SK-N-SH (cell line): ENCODE data around the gene NXPE3. TPM values are rescaled to one million over a fixed set of nuclear protein-coding genes. Genes with fewer than 3 reads are reported as not detected.

Source experiments
- CTCF ChIA-PET: fragments of 300-600, 350-600 bp; formaldehyde crosslinking; extraction: SDS; loops from one replicate; lab custom pipeline; 2021; lab: Yijun Ruan, JAX
- POLR2A ChIA-PET: fragments of 350-600 bp; sonication (Branson Sonifier 250); formaldehyde crosslinking; extraction: SDS; loops from one replicate; lab custom pipeline; 2020; ENCODE audit warnings: antibody characterized with exemption, inconsistent platforms; lab: Yijun Ruan, JAX
- DNase-seq: peaks from one replicate; pipeline ENCODE4 v3.0.0; 2012
- H2AFZ ChIP-seq: fragments of 200-600 bp; sonication (generic); 2 replicates; pipeline ENCODE4 v1.8.1; 2016; ENCODE audit warnings: antibody characterized with exemption, mild to moderate bottlenecking, low read depth
- H3F3A ChIP-seq: fragments of 200-600 bp; sonication (generic); replicated peaks from 2 replicates; pipeline ENCODE3; 2016; ENCODE audit warnings: antibody characterized with exemption, mild to moderate bottlenecking; ENCODE audit not compliant: insufficient read depth
- H3K27ac ChIP-seq, 2 experiments: fragments of 200-500 bp in 1 of 2; fragments of 200-600 bp in 1 of 2; sonication (Bioruptor generic) in 1 of 2; sonication (generic), shearing (Covaris generic) in 1 of 2; 2 replicates each; pipeline versions ENCODE4 v1.5.1 to v1.6.1; 2014 to 2016; ENCODE audit warnings: low read depth in 2 of 2, inconsistent platforms in 1 of 2, low read length in 1 of 2, mild to moderate bottlenecking in 1 of 2, mixed read lengths in 1 of 2
- H3K27me3 ChIP-seq: fragments of 200-600 bp; sonication (generic), shearing (Covaris generic); 2 replicates; pipeline ENCODE4 v1.6.1; 2016; ENCODE audit warnings: mixed run types; ENCODE audit not compliant: insufficient read depth
- H3K36me3 ChIP-seq, 2 experiments: fragments of 200-500 bp in 1 of 2; fragments of 200-600 bp in 1 of 2; sonication (Bioruptor generic) in 1 of 2; sonication (generic) in 1 of 2; replicated peaks in 1 of 2; 2 replicates each; pipeline versions ENCODE3 to v1.5.1; 2014 to 2016; ENCODE audit warnings: low read length in 1 of 2, mild to moderate bottlenecking in 1 of 2; ENCODE audit not compliant: insufficient read depth in 2 of 2, control insufficient read depth in 1 of 2
- H3K4me1 ChIP-seq, 2 experiments: fragments of 200-500 bp in 1 of 2; fragments of 200-600 bp in 1 of 2; sonication (Bioruptor generic) in 1 of 2; sonication (generic), shearing (Covaris generic) in 1 of 2; 2 replicates each; pipeline versions ENCODE4 v1.5.1 to v1.6.1; 2014 to 2016; ENCODE audit warnings: low read depth in 1 of 2, low read length in 1 of 2, mixed run types in 1 of 2; ENCODE audit not compliant: insufficient read depth in 2 of 2, control insufficient read depth in 1 of 2
- H3K4me2 ChIP-seq: fragments of 200-600 bp; sonication (generic), shearing (Covaris generic); 2 replicates; pipeline ENCODE4 v1.6.1; 2017; ENCODE audit warnings: mixed run types
- H3K4me3 ChIP-seq, 2 experiments: fragments of 200-500 bp in 1 of 2; fragments of 200-600 bp in 1 of 2; sonication (Bioruptor generic) in 1 of 2; sonication (generic), shearing (Covaris generic) in 1 of 2; 2 replicates each; pipeline versions ENCODE4 v1.5.1 to v1.8.1; 2014 to 2016; ENCODE audit warnings: low read depth in 2 of 2, inconsistent platforms in 1 of 2, low read length in 1 of 2, mild to moderate bottlenecking in 1 of 2, mixed read lengths in 1 of 2, moderate library complexity in 1 of 2
- H3K79me2 ChIP-seq: fragments of 200-600 bp; sonication (generic); 2 replicates; pipeline ENCODE4 v1.8.1; 2017; ENCODE audit warnings: mild to moderate bottlenecking; ENCODE audit not compliant: insufficient read depth
- H3K9ac ChIP-seq: fragments of 200-600 bp; sonication (generic); 2 replicates; pipeline ENCODE4 v1.6.1; 2017; ENCODE audit warnings: mixed run types
- H3K9me2 ChIP-seq: fragments of 200-600 bp; sonication (generic); 2 replicates; pipeline ENCODE4 v1.6.1; 2017; ENCODE audit warnings: mixed run types
- H3K9me3 ChIP-seq: fragments of 200-600 bp; sonication (generic); 2 replicates; pipeline ENCODE4 v1.6.1; 2017; ENCODE audit warnings: mixed run types, mild to moderate bottlenecking, moderate library complexity
- H4K20me1 ChIP-seq: fragments of 200-600 bp; sonication (generic); 2 replicates; pipeline ENCODE4 v1.6.1; 2017; ENCODE audit warnings: mild to moderate bottlenecking, mixed run types; ENCODE audit not compliant: insufficient read depth
- CHD2 ChIP-seq: fragments of 150-350 bp; IDR thresholded peaks from 2 replicates; pipeline ENCODE4 v1.6.1; 2018; ENCODE audit warnings: low read length; ENCODE audit not compliant: partially characterized antibody
- ELF1 ChIP-seq: IDR thresholded peaks from 2 replicates; pipeline ENCODE4 v1.4.0; 2012
- EP300 ChIP-seq, 2 experiments: IDR thresholded peaks; 2 replicates each; pipeline versions ENCODE4 v1.4.0 to v1.6.1; 2012; ENCODE audit warnings: borderline replicate concordance in 1 of 2, low read depth in 1 of 2, low read length in 1 of 2
- EZH2phosphoT487 ChIP-seq: fragments of 200-600 bp; sonication (generic); IDR thresholded peaks from 2 replicates; pipeline ENCODE4 v1.6.1; 2017; ENCODE audit warnings: low read depth, mixed run types, mild to moderate bottlenecking, antibody characterized with exemption, moderate library complexity, borderline replicate concordance
- FOSL2 ChIP-seq: IDR thresholded peaks from 2 replicates; pipeline ENCODE4 v1.4.0; 2012; ENCODE audit warnings: low read depth, mild to moderate bottlenecking, moderate library complexity, borderline replicate concordance
- FOXM1 ChIP-seq: IDR thresholded peaks from 2 replicates; pipeline ENCODE4 v1.4.0; 2012; ENCODE audit warnings: low read depth, mild to moderate bottlenecking
- GABPA ChIP-seq: IDR thresholded peaks from 2 replicates; pipeline ENCODE4 v1.4.0; 2012; ENCODE audit warnings: low read depth, mild to moderate bottlenecking
- GATA2 ChIP-seq: sonication (generic); formaldehyde crosslinking; IDR thresholded peaks from 2 replicates; pipeline ENCODE4 v1.5.0; 2020; ENCODE audit warnings: mild to moderate bottlenecking, missing genetic modification reagents
- JUND ChIP-seq: IDR thresholded peaks from 2 replicates; pipeline ENCODE4 v1.4.0; 2012
- MEF2A ChIP-seq: IDR thresholded peaks from 2 replicates; pipeline ENCODE4 v1.4.0; 2012; ENCODE audit warnings: low read depth, borderline replicate concordance
- NFIC ChIP-seq: IDR thresholded peaks from 2 replicates; pipeline ENCODE4 v1.4.0; 2012; ENCODE audit warnings: borderline replicate concordance
- NRF1 ChIP-seq: IDR thresholded peaks from 2 replicates; pipeline ENCODE4 v1.6.1; 2012; ENCODE audit warnings: low read depth, mild to moderate bottlenecking, low read length
- POLR2AphosphoS5 ChIP-seq: IDR thresholded peaks from 2 replicates; pipeline ENCODE4 v1.6.1; 2012; ENCODE audit warnings: low read depth, low read length
- RAD21 ChIP-seq: IDR thresholded peaks from 2 replicates; pipeline ENCODE4 v1.6.1; 2012; ENCODE audit warnings: mild to moderate bottlenecking, low read length
- RCOR1 ChIP-seq: fragments of 150-350 bp; IDR thresholded peaks from 2 replicates; pipeline ENCODE4 v1.6.1; 2017; ENCODE audit warnings: antibody characterized with exemption, low read length
- RFX5 ChIP-seq: IDR thresholded peaks from 2 replicates; pipeline ENCODE4 v1.6.1; 2012; ENCODE audit warnings: mild to moderate bottlenecking, improper control_type of control experiment, low read length
- RXRA ChIP-seq: IDR thresholded peaks from 2 replicates; pipeline ENCODE4 v1.4.0; 2012; ENCODE audit warnings: low read depth, mild to moderate bottlenecking, borderline replicate concordance
- SIN3A ChIP-seq: IDR thresholded peaks from 2 replicates; pipeline ENCODE4 v1.6.1; 2012; ENCODE audit warnings: low read depth, mild to moderate bottlenecking, low read length, moderate library complexity, borderline replicate concordance
- SMC3 ChIP-seq: IDR thresholded peaks from 2 replicates; pipeline ENCODE4 v1.6.1; 2012; ENCODE audit warnings: low read depth, low read length, improper control_type of control experiment
- TCF12 ChIP-seq: IDR thresholded peaks from 2 replicates; pipeline ENCODE4 v1.4.0; 2012
- TEAD4 ChIP-seq: IDR thresholded peaks from 2 replicates; pipeline ENCODE4 v1.4.0; 2012; ENCODE audit warnings: mild to moderate bottlenecking, borderline replicate concordance; ENCODE audit not compliant: insufficient read depth
- WGBS: methylation state at CpG from one replicate; pipeline ENCODE4 v1.1.6; 2017; ENCODE audit warnings: low lambda C conversion rate; 5-methylcytosine and 5-hydroxymethylcytosine counted together
- polyA plus RNA-seq, 3 experiments: library from polyadenylated mRNA; depleted of rRNA; stranded (reverse); fragments of >200 nt; gene quantifications; 2 replicates each; pipeline ENCODE4 v1.2.3, GENCODE V29; 2012
- TF ChIP-seq, protein P1 (sequence below): fragments of 150-350 bp; IDR thresholded peaks from 2 replicates; pipeline ENCODE4 v1.6.1; 2016; ENCODE audit warnings: mild to moderate bottlenecking, low read depth, low read length
- TF ChIP-seq, protein P2 (sequence below): fragments of 200-600 bp; sonication (generic); IDR thresholded peaks from 2 replicates; pipeline ENCODE4 v1.6.1; 2017; ENCODE audit warnings: antibody characterized with exemption, mild to moderate bottlenecking, moderate library complexity
- TF ChIP-seq, protein P3 (sequence below): IDR thresholded peaks from 2 replicates; pipeline ENCODE4; 2012
- TF ChIP-seq, protein P4 (sequence below): IDR thresholded peaks from 2 replicates; pipeline ENCODE4 v1.4.0; 2012; ENCODE audit warnings: low read depth, borderline replicate concordance
- TF ChIP-seq, protein P5 (sequence below): IDR thresholded peaks from 2 replicates; pipeline ENCODE4 v1.4.0; 2012; ENCODE audit warnings: low read depth, borderline replicate concordance
- TF ChIP-seq, protein P6 (sequence below): fragments of 150-350 bp; IDR thresholded peaks from 2 replicates; pipeline ENCODE4 v1.6.1; 2017; ENCODE audit warnings: antibody characterized with exemption, low read length, low read depth, borderline replicate concordance
- TF ChIP-seq, protein P7 (sequence below): IDR thresholded peaks from 2 replicates; pipeline ENCODE4 v1.4.0; 2012; ENCODE audit warnings: low read depth

Gene NXPE3
- polyA plus RNA-seq, 1 of the 3 experiments (the other 2 are of a cell fraction): 21.3 TPM

DNA sequence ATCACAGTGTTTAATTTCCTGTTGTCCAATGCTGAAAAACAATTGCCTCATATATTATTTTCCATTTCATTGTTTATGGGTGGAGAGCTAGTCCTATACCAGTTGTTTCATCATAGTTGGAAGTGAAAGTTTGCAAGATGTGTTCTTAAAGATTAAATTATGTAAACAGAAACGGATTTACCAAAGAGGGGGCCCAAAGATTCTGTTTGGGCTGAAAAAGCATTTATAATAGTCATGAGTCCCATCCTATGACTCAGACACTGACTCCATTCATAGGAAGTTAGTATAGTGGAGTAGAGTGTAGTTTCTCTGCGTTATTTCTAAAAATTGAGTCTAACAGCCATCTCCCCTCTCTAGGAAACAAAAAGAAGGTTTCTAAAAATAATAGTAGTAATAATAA is 94.6 kb downstream of the NXPE3 start:
- 29% methylated on average over 2 of the region's 2 CpGs for WGBS
- Histone ChIP-seq H3K27me3 (no peaks in the 10 kb centered on the region), H4K20me1 (no peaks in the 10 kb centered on the region), H3K36me3 (no peaks in the 10 kb centered on the region), H2AFZ (peak overlapping the region; percentile 64; the same call in 1 of the 2 replicates), H3F3A (peaks cover 4% of the 10 kb centered on the region), H3K9me2 (no peaks in the 10 kb centered on the region), H3K4me2 (peak overlapping the region; percentile 27), H3K79me2 (no peaks in the 10 kb centered on the region), H3K9ac (no peak overlapping the region), H3K9me3 (no peaks in the 10 kb centered on the region), H3K4me3 (no peak overlapping the region), H3K4me1 (no peaks in the 10 kb centered on the region), H3K27ac (peak overlapping the region in 1 of 2 experiments; percentile 66; a peak in 2 of 4 replicates)
- DNase-seq: no peak
- CTCF ChIA-PET: no interaction called here
- POLR2A ChIA-PET: no interaction called here
- TF ChIP-seq, protein P1, sequence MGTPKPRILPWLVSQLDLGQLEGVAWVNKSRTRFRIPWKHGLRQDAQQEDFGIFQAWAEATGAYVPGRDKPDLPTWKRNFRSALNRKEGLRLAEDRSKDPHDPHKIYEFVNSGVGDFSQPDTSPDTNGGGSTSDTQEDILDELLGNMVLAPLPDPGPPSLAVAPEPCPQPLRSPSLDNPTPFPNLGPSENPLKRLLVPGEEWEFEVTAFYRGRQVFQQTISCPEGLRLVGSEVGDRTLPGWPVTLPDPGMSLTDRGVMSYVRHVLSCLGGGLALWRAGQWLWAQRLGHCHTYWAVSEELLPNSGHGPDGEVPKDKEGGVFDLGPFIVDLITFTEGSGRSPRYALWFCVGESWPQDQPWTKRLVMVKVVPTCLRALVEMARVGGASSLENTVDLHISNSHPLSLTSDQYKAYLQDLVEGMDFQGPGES: no peak
- TF ChIP-seq NRF1: no peak
- TF ChIP-seq RXRA: no peak
- no peak for TF ChIP-seq RFX5
- TF ChIP-seq ELF1: no peak
- TF ChIP-seq, protein P2, sequence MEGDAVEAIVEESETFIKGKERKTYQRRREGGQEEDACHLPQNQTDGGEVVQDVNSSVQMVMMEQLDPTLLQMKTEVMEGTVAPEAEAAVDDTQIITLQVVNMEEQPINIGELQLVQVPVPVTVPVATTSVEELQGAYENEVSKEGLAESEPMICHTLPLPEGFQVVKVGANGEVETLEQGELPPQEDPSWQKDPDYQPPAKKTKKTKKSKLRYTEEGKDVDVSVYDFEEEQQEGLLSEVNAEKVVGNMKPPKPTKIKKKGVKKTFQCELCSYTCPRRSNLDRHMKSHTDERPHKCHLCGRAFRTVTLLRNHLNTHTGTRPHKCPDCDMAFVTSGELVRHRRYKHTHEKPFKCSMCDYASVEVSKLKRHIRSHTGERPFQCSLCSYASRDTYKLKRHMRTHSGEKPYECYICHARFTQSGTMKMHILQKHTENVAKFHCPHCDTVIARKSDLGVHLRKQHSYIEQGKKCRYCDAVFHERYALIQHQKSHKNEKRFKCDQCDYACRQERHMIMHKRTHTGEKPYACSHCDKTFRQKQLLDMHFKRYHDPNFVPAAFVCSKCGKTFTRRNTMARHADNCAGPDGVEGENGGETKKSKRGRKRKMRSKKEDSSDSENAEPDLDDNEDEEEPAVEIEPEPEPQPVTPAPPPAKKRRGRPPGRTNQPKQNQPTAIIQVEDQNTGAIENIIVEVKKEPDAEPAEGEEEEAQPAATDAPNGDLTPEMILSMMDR: no peak
- TF ChIP-seq, protein P3, sequence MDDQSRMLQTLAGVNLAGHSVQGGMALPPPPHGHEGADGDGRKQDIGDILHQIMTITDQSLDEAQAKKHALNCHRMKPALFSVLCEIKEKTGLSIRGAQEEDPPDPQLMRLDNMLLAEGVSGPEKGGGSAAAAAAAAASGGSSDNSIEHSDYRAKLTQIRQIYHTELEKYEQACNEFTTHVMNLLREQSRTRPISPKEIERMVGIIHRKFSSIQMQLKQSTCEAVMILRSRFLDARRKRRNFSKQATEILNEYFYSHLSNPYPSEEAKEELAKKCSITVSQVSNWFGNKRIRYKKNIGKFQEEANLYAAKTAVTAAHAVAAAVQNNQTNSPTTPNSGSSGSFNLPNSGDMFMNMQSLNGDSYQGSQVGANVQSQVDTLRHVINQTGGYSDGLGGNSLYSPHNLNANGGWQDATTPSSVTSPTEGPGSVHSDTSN: peak; percentile 59
- TF ChIP-seq NFIC: no peak; the same call in 1 of the 2 replicates
- peak; percentile 78 for TF ChIP-seq FOSL2
- TF ChIP-seq, protein P4, sequence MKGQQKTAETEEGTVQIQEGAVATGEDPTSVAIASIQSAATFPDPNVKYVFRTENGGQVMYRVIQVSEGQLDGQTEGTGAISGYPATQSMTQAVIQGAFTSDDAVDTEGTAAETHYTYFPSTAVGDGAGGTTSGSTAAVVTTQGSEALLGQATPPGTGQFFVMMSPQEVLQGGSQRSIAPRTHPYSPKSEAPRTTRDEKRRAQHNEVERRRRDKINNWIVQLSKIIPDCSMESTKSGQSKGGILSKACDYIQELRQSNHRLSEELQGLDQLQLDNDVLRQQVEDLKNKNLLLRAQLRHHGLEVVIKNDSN: no peak
- TF ChIP-seq, protein P5, sequence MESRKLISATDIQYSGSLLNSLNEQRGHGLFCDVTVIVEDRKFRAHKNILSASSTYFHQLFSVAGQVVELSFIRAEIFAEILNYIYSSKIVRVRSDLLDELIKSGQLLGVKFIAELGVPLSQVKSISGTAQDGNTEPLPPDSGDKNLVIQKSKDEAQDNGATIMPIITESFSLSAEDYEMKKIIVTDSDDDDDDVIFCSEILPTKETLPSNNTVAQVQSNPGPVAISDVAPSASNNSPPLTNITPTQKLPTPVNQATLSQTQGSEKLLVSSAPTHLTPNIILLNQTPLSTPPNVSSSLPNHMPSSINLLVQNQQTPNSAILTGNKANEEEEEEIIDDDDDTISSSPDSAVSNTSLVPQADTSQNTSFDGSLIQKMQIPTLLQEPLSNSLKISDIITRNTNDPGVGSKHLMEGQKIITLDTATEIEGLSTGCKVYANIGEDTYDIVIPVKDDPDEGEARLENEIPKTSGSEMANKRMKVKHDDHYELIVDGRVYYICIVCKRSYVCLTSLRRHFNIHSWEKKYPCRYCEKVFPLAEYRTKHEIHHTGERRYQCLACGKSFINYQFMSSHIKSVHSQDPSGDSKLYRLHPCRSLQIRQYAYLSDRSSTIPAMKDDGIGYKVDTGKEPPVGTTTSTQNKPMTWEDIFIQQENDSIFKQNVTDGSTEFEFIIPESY: no peak
- no peak for TF ChIP-seq EZH2phosphoT487
- peak; percentile 61 for TF ChIP-seq JUND
- TF ChIP-seq CHD2: no peak
- no peak for TF ChIP-seq GABPA
- no peak for TF ChIP-seq TEAD4
- TF ChIP-seq RCOR1: no peak
- TF ChIP-seq FOXM1: no peak
- no peak for TF ChIP-seq GATA2 (CRISPR knock-in tag)
- TF ChIP-seq SIN3A: no peak
- TF ChIP-seq, protein P6, sequence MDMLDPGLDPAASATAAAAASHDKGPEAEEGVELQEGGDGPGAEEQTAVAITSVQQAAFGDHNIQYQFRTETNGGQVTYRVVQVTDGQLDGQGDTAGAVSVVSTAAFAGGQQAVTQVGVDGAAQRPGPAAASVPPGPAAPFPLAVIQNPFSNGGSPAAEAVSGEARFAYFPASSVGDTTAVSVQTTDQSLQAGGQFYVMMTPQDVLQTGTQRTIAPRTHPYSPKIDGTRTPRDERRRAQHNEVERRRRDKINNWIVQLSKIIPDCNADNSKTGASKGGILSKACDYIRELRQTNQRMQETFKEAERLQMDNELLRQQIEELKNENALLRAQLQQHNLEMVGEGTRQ: no peak
- no peak for TF ChIP-seq MEF2A
- no peak for TF ChIP-seq RAD21
- TF ChIP-seq SMC3: no peak
- TF ChIP-seq, protein P7, sequence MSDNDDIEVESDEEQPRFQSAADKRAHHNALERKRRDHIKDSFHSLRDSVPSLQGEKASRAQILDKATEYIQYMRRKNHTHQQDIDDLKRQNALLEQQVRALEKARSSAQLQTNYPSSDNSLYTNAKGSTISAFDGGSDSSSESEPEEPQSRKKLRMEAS: no peak
- TF ChIP-seq POLR2AphosphoS5: no peak
- TF ChIP-seq EP300 (IDR thresholded peaks at IDR 0.05; ENCODE audit: borderline replicate concordance in 1 of 2, low read depth in 1 of 2, low read length in 1 of 2): peak in 1 of 2 experiments; percentile 22; a peak in 1 of 4 replicates
- TF ChIP-seq TCF12: 0 out of 2 replicates have a peak, but pooled peaks have one; percentile 29
